ENCODE results near the gene SZRD1. TPM values are rescaled to one million over a fixed set of nuclear protein-coding genes. Genes with fewer than 3 reads are reported as not detected.

The SZRD1 gene
- total and polyA plus RNA-seq, 2 donors from 2014 or later = 77.3 to 127 TPM

GRCh38 chr1:16441282-16441665 lies 74.2 kb downstream of the SZRD1 start:
- intact Hi-C loops (cut with DNase I) = no loop called here

GRCh38 chr1:16442265-16442664 lies 75.2 kb downstream of the SZRD1 start:
- Histone ChIP-seq H3K4me1 (ENCODE audit: control insufficient read depth in 2 of 3, insufficient read depth in 2 of 3, low read depth in 1 of 3, low read length in 3 of 3) (peaks cover 0 to 10% (median 0%) of the 10 kb centered on the region in 3 donors), H3K9ac (ENCODE audit: low read length in 3 of 3) (no peak overlapping the region), H3K36me3 (ENCODE audit: control insufficient read depth in 2 of 3, insufficient read depth in 3 of 3, low read length in 3 of 3) (peaks cover 3 to 9% (median 5%) of the 10 kb centered on the region in 3 donors), H3K9me3 (ENCODE audit: control insufficient read depth in 2 of 3, insufficient read depth in 1 of 3, low read length in 3 of 3) (no peaks in the 10 kb centered on the region), H3K27ac (ENCODE audit: low read depth in 2 of 2, low read length in 2 of 2) (no peak overlapping the region), H3K27me3 (ENCODE audit: control insufficient read depth, insufficient read depth, low read length) (no peaks in the 10 kb centered on the region), H3K4me3 (ENCODE audit: low read length in 3 of 3) (no peak overlapping the region)
- FAIRE-seq = no peak
- no peak for DNase-seq
- no peak for TF ChIP-seq CTCF (IDR thresholded peaks at IDR 0.05; ENCODE audit: borderline replicate concordance, extremely low read depth, insufficient read depth)
- intact Hi-C loops (cut with DNase I) = no loop called here

More at GRCh38 chr1:16441282-16441665, 74.2 kb downstream of the SZRD1 start:
- no peak for TF ChIP-seq CTCF (IDR thresholded peaks at IDR 0.05; ENCODE audit: borderline replicate concordance, extremely low read depth, insufficient read depth)
- peak overlapping the region; percentile 78 to 96 (median 81) for H3K9ac ChIP-seq (ENCODE audit: low read length in 3 of 3)
- FAIRE-seq = no peak
- no peaks in the 10 kb centered on the region for H3K9me3 ChIP-seq (ENCODE audit: control insufficient read depth in 2 of 3, insufficient read depth in 1 of 3, low read length in 3 of 3)
- peak in 2 of 5 donors; percentile 6 to 16 for DNase-seq
- peak overlapping the region; percentile 91 to 98 (median 98) for H3K4me3 ChIP-seq (ENCODE audit: low read length in 3 of 3)
- peak overlapping the region; percentile 38 to 76 for H3K27ac ChIP-seq (ENCODE audit: low read depth in 2 of 2, low read length in 2 of 2)
- no peaks in the 10 kb centered on the region for H3K27me3 ChIP-seq (ENCODE audit: control insufficient read depth, insufficient read depth, low read length)
- H3K4me1 ChIP-seq (ENCODE audit: control insufficient read depth in 2 of 3, insufficient read depth in 2 of 3, low read depth in 1 of 3, low read length in 3 of 3) = peaks cover 0 to 10% (median 0%) of the 10 kb centered on the region in 3 donors
- peaks cover 3 to 9% (median 5%) of the 10 kb centered on the region in 3 donors for H3K36me3 ChIP-seq (ENCODE audit: control insufficient read depth in 2 of 3, insufficient read depth in 3 of 3, low read length in 3 of 3)

GRCh38 chr1:16442941-16443340 lies 75.9 kb downstream of the SZRD1 start:
- intact Hi-C loops (cut with DNase I) = no loop called here
- Histone ChIP-seq H3K36me3 (ENCODE audit: control insufficient read depth in 2 of 3, insufficient read depth in 3 of 3, low read length in 3 of 3) (peaks cover 3 to 11% (median 8%) of the 10 kb centered on the region in 3 donors), H3K4me1 (ENCODE audit: control insufficient read depth in 2 of 3, insufficient read depth in 2 of 3, low read depth in 1 of 3, low read length in 3 of 3) (peaks cover 0 to 10% (median 0%) of the 10 kb centered on the region in 3 donors), H3K9me3 (ENCODE audit: control insufficient read depth in 2 of 3, insufficient read depth in 1 of 3, low read length in 3 of 3) (no peaks in the 10 kb centered on the region), H3K9ac (ENCODE audit: low read length in 3 of 3) (no peak overlapping the region), H3K4me3 (ENCODE audit: low read length in 3 of 3) (no peak overlapping the region), H3K27me3 (ENCODE audit: control insufficient read depth, insufficient read depth, low read length) (no peaks in the 10 kb centered on the region), H3K27ac (ENCODE audit: low read depth in 2 of 2, low read length in 2 of 2) (no peak overlapping the region)
- FAIRE-seq (no peak), DNase-seq (no peak)
- no peak for TF ChIP-seq CTCF (IDR thresholded peaks at IDR 0.05; ENCODE audit: borderline replicate concordance, extremely low read depth, insufficient read depth)
